WTC11 (cell line): Measurements from ENCODE around the gene P3H1. TPM values are rescaled to one million over a fixed set of nuclear protein-coding genes. Genes with fewer than 3 reads are reported as not detected.

ENCODE experiments used
- ATAC-seq: fragments of 200-7000 bp; cut with Tn5 transposase; 2 replicates; pipeline ENCODE4 v1.10.0; 2021; ENCODE audit warnings: mild to moderate bottlenecking, moderate library complexity
- CTCF ChIA-PET: fragments of 300-600 bp; sonication (Branson Sonifier 250); formaldehyde crosslinking; loops from one replicate; lab custom pipeline; 2021; ENCODE audit warnings: antibody characterized with exemption; lab: Charles Lee
- POLR2A ChIA-PET: fragments of 350-600 bp; sonication (Branson Sonifier 250); formaldehyde crosslinking; loops from one replicate; lab custom pipeline; 2021; ENCODE audit warnings: antibody characterized with exemption; lab: Charles Lee
- DNase-seq: peaks from one replicate; pipeline ENCODE4 v3.0.0; 2021; ENCODE audit warnings: low spot score
- H3K27ac Mint-ChIP-seq: 2 replicates; pipeline ENCODE4 v1.8.0; 2021; ENCODE audit warnings: mixed read lengths
- H3K27me3 Mint-ChIP-seq: 2 replicates; pipeline ENCODE4 v1.8.0; 2021; ENCODE audit warnings: low read depth, mild to moderate bottlenecking, moderate library complexity, mixed read lengths
- H3K36me3 Mint-ChIP-seq: 2 replicates; pipeline ENCODE4 v1.8.0; 2021; ENCODE audit warnings: mixed read lengths
- H3K4me1 Mint-ChIP-seq: 2 replicates; pipeline ENCODE4 v1.8.0; 2022; ENCODE audit warnings: mixed read lengths
- H3K4me3 Mint-ChIP-seq: 2 replicates; pipeline ENCODE4 v1.8.0; 2021; ENCODE audit warnings: mild to moderate bottlenecking, moderate library complexity, mixed read lengths
- H3K9me3 Mint-ChIP-seq: 2 replicates; pipeline ENCODE4 v1.8.0; 2021; ENCODE audit warnings: mixed read lengths
- ARID4B ChIP-seq: sonication (generic); formaldehyde crosslinking; IDR thresholded peaks from 2 replicates; pipeline ENCODE4 v1.8.0; 2023; ENCODE audit warnings: missing genetic modification reagents, mild to moderate bottlenecking, borderline replicate concordance
- CBFB ChIP-seq: sonication (generic); formaldehyde crosslinking; IDR thresholded peaks from 2 replicates; pipeline ENCODE4 v1.8.1; 2022; ENCODE audit warnings: mild to moderate bottlenecking, low read depth, missing genetic modification reagents
- HMGXB4 ChIP-seq: sonication (generic); formaldehyde crosslinking; IDR thresholded peaks from 2 replicates; pipeline ENCODE4 v1.8.1; 2023; ENCODE audit warnings: mild to moderate bottlenecking, moderate library complexity, missing genetic modification reagents
- PRDM15 ChIP-seq: sonication (generic); formaldehyde crosslinking; IDR thresholded peaks from 2 replicates; pipeline ENCODE4 v1.8.0; 2022; ENCODE audit warnings: missing genetic modification reagents
- RELA ChIP-seq: sonication (generic); formaldehyde crosslinking; IDR thresholded peaks from 2 replicates; pipeline ENCODE4 v1.8.1; 2022; ENCODE audit warnings: missing genetic modification reagents, mild to moderate bottlenecking, borderline replicate concordance
- ZNF416 ChIP-seq: fragments of 250-450 bp; sonication (Bioruptor Pico); IDR thresholded peaks from 2 replicates; pipeline ENCODE4 v1.9.0; 2021; ENCODE audit warnings: mild to moderate bottlenecking, inconsistent platforms
- ZNF532 ChIP-seq: fragments of 250-450 bp; sonication (Bioruptor Pico); IDR thresholded peaks from 2 replicates; pipeline ENCODE4 v1.9.0; 2021; ENCODE audit warnings: mild to moderate bottlenecking, borderline replicate concordance
- ZNF671 ChIP-seq: fragments of 250-450 bp; sonication (Bioruptor Pico); IDR thresholded peaks from 2 replicates; pipeline ENCODE4 v1.8.0; 2021; ENCODE audit warnings: mild to moderate bottlenecking
- total RNA-seq: library from RNA; stranded (reverse); gene quantifications from 3 replicates; pipeline ENCODE4 v1.2.3, GENCODE V29; 2021
- TF ChIP-seq, protein P1 (sequence below): fragments of 250-450 bp; sonication (Bioruptor Pico); IDR thresholded peaks from 2 replicates; pipeline ENCODE4 v2.1.2; 2022; ENCODE audit warnings: mild to moderate bottlenecking, moderate library complexity
- TF ChIP-seq, protein P2 (sequence below): fragments of 250-450 bp; sonication (Bioruptor Pico); IDR thresholded peaks from 2 replicates; pipeline ENCODE4 v1.9.0; 2021; ENCODE audit warnings: mild to moderate bottlenecking
- TF ChIP-seq, protein P3 (sequence below): sonication (generic); formaldehyde crosslinking; IDR thresholded peaks from 2 replicates; pipeline ENCODE4 v1.8.1; 2022; ENCODE audit warnings: mild to moderate bottlenecking, missing genetic modification reagents, moderate library complexity, borderline replicate concordance

P3H1 gene
- total RNA-seq, 1 experiment from 2014 or later: 95.1 TPM

DNA sequence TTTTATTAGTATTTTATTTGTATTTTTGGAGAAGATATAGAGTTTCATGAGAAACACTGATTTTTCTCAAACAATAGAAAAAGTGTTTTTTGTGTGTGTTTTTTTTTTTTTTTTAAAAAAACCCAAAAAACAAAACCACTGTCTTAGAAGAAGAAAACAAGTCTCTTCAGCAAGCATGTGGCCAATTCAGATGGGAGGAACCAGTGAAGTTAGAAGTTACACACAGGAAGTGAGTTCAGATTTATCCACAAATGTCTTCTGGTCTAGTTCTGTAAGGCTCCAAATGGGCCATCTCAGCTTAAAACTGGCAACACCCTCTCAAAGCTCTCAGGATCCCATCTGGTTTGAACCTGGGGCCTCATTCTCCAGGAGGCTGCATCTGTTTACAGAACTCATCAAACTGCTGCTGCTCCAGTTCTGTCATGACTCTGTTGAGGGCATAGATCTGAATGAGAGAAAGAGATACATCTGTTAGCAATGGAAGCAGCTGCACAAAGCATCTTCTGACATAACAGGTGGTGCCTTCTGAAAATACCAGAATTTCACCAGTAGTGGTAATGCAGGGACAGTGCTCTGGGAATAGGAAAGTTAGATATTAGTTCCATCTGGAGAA, 40.3 kb upstream of the P3H1 start (continued):
- no peak for TF ChIP-seq PRDM15 (CRISPR knock-in tag)

DNA sequence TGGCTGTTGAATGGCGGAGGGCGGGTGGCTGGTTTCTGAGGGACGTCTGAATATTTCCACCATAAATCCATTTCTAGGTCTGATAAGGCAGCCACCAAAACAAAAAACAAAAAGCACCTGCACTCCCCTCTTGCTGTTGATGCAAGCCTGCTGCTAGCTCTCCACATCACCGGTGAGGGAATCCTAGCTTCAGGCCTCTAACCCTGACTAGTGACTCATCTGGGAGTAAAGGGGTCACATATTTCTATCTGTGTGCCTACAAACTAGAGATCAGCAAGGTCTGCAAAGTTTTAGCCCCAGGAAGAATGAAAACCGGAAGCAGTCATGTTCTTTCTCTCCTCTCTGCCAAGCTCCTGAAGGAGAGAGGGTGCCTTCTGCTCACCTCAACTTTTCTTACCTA, 39.8 kb upstream of the P3H1 start:
- no peak overlapping the region for H3K27ac Mint-ChIP-seq
- no peaks in the 10 kb centered on the region for H3K27me3 Mint-ChIP-seq
- POLR2A ChIA-PET: no interaction called here
- TF ChIP-seq, protein P1, sequence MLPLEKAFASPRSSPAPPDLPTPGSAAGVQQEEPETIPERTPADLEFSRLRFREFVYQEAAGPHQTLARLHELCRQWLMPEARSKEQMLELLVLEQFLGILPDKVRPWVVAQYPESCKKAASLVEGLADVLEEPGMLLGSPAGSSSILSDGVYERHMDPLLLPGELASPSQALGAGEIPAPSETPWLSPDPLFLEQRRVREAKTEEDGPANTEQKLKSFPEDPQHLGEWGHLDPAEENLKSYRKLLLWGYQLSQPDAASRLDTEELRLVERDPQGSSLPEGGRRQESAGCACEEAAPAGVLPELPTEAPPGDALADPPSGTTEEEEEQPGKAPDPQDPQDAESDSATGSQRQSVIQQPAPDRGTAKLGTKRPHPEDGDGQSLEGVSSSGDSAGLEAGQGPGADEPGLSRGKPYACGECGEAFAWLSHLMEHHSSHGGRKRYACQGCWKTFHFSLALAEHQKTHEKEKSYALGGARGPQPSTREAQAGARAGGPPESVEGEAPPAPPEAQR (CRISPR knock-in tag): no peak
- TF ChIP-seq RELA (CRISPR knock-in tag) (no peak), ARID4B (CRISPR knock-in tag) (no peak), CBFB (no peak), ZNF532 (CRISPR knock-in tag) (no peak), ZNF416 (no peak), ZNF671 (no peak), HMGXB4 (CRISPR knock-in tag) (no peak)
- TF ChIP-seq, protein P2, sequence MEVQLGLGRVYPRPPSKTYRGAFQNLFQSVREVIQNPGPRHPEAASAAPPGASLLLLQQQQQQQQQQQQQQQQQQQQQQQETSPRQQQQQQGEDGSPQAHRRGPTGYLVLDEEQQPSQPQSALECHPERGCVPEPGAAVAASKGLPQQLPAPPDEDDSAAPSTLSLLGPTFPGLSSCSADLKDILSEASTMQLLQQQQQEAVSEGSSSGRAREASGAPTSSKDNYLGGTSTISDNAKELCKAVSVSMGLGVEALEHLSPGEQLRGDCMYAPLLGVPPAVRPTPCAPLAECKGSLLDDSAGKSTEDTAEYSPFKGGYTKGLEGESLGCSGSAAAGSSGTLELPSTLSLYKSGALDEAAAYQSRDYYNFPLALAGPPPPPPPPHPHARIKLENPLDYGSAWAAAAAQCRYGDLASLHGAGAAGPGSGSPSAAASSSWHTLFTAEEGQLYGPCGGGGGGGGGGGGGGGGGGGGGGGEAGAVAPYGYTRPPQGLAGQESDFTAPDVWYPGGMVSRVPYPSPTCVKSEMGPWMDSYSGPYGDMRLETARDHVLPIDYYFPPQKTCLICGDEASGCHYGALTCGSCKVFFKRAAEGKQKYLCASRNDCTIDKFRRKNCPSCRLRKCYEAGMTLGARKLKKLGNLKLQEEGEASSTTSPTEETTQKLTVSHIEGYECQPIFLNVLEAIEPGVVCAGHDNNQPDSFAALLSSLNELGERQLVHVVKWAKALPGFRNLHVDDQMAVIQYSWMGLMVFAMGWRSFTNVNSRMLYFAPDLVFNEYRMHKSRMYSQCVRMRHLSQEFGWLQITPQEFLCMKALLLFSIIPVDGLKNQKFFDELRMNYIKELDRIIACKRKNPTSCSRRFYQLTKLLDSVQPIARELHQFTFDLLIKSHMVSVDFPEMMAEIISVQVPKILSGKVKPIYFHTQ: no peak
- TF ChIP-seq, protein P3, sequence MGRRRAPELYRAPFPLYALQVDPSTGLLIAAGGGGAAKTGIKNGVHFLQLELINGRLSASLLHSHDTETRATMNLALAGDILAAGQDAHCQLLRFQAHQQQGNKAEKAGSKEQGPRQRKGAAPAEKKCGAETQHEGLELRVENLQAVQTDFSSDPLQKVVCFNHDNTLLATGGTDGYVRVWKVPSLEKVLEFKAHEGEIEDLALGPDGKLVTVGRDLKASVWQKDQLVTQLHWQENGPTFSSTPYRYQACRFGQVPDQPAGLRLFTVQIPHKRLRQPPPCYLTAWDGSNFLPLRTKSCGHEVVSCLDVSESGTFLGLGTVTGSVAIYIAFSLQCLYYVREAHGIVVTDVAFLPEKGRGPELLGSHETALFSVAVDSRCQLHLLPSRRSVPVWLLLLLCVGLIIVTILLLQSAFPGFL (CRISPR knock-in tag): no peak

More for the DNA sequence above, 39.8 kb upstream of the P3H1 start:
- Mint-ChIP-seq H3K9me3 (peaks cover 36% of the 10 kb centered on the region), H3K36me3 (peaks cover 36% of the 10 kb centered on the region), H3K4me1 (no peaks in the 10 kb centered on the region), H3K4me3 (no peak overlapping the region)
- no peak for DNase-seq
- CTCF ChIA-PET: interaction anchor here (1.0 to 1.4 kb wide), 3 partner anchors 40 to 267 kb away, joined by 3 to 4 read pairs (median 3); partner anchors contain the start of genes P3H1 and ZNF691
- ATAC-seq: no peak
